GM18511 (cell line): ENCODE results near the gene OR2W3.

Experiments
- ATAC-seq: cut with Tn5 transposase; IDR thresholded peaks from one replicate; pipeline ENCODE4 v1.9.1; 2021; ENCODE audit warnings: mild to moderate bottlenecking, moderate library complexity; ENCODE audit not compliant: unreplicated experiment

OR2W3 gene

GRCh38 chr1:247895163-247895637, at the start of gene OR2W3:
Gene OR2W3, plus strand, starts transcription at chr1:247895587. Its CDS starts 0 bp downstream, at chr1:247895587.
- no peak for ATAC-seq

DNA sequence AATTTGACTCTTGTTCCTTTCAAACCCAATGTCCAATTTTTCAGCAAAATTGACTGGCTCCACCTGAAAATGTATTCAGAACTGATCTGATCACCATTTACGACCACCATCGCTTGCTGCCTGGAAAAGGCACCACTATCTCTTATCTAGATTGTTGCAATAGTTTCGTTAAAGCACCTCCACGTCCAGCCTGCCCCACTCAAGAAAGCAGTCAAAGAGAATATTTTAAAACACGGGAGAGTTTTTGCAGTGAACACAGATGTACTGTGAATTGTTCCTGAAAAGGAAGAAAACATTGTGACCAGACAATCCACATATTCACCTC, 49.7 kb upstream of the OR2W3 start:
- ATAC-seq, result no peak

- no peak for ATAC-seq
Measured at GRCh38 chr1:247848346-247848745, 47.0 kb upstream of the OR2W3 start.

GRCh38 chr1:247849616-247850015, 45.8 kb upstream of the OR2W3 start:
- no peak for ATAC-seq

- ATAC-seq, result no peak
Measured at GRCh38 chr1:247854899-247855545, 40.4 kb upstream of the OR2W3 start.

- ATAC-seq, result no peak
Measured at GRCh38 chr1:247855911-247856310, 39.5 kb upstream of the OR2W3 start.

GRCh38 chr1:247857069-247857984, 38.1 kb upstream of the OR2W3 start, which contains the start of gene TRIM58:
Gene TRIM58, plus strand, starts transcription at chr1:247857187. Its CDS starts 60 bp downstream, at chr1:247857247.
- peak; percentile 53 for ATAC-seq

DNA sequence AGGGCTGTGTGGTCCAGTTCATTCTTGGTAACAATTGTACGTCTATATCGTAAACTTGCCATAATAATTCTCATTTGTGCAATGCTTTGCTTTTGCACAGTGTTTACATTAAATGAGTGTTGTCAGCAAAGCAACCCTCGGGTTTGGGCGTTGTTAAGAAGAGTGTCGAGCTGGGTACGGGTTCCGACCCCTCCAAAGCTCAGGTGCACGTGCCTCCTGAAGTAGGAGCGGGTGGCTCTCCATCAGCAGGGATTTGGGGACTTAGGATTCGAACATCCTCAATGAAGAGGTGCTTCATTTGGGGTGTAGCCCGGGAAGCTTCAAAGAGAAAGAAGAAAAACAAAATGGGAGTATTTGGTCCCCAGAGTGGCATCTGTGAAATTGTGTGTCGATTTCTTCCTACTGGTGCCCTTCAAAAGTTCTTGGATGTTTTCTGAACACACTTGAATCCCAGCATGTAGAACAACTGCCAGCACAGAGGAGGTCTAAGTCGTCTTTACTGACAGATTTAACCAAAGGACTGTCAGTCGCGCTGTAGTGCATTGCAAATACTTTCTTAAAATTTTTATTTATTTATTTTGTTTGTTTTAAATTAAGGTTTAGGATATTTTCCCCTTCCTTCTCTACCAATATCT, 37.3 kb upstream of the OR2W3 start:
- ATAC-seq, result no peak

- no peak for ATAC-seq
Measured at GRCh38 chr1:247862756-247863155, 32.6 kb upstream of the OR2W3 start.

DNA sequence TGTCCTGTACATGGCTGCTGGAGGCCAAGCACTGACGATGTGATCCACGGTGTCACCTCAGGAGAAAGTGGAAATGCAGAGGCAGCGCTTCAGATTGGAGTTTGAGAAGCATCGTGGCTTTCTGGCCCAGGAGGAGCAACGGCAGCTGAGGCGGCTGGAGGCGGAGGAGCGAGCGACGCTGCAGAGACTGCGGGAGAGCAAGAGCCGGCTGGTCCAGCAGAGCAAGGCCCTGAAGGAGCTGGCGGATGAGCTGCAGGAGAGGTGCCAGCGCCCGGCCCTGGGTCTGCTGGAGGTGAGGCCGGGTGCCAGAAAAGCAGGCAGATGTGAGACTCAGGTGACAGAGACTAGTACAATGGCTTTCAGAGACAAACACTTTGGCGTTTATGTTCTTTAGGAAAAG, 30.7 kb upstream of the OR2W3 start:
- ATAC-seq, result no peak

- ATAC-seq, result no peak
Measured at GRCh38 chr1:247865416-247865815, 30.0 kb upstream of the OR2W3 start.

GRCh38 chr1:247883346-247883745, 12.0 kb upstream of the OR2W3 start:
- ATAC-seq, result no peak

DNA sequence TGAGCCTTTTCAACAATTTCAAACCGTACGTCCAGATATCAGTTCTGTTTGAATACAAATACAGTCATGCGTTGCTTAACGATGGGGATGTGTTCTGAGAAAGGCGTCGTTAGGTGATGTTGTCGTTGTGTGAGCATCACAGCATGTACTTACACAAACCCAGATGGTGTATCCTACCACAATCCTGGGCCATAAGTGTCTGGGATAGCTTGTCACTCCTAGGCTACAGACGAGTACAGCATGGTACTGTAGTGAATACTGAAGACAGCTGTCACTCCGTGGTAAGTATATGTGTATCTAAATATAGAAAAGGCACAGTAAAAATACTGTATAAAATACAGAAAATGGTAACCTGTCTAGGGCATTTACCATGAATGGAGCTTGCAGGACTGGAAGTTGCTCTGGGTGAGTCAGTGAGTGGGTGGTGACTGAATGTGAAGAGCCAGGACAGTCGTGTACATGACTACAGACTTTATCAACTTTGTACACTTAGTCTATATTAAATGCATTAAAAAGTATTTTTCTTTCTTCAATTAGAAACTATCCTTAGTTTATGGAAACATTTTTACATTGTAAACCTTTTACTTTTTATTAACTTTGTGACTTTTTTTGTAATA, 10.5 kb upstream of the OR2W3 start:
- ATAC-seq, result no peak

DNA sequence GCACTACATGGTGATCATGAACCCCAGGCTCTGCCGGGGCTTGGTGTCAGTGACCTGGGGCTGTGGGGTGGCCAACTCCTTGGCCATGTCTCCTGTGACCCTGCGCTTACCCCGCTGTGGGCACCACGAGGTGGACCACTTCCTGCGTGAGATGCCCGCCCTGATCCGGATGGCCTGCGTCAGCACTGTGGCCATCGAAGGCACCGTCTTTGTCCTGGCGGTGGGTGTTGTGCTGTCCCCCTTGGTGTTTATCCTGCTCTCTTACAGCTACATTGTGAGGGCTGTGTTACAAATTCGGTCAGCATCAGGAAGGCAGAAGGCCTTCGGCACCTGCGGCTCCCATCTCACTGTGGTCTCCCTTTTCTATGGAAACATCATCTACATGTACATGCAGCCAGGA, 589 bp downstream of the OR2W3 start:
- no peak for ATAC-seq

DNA sequence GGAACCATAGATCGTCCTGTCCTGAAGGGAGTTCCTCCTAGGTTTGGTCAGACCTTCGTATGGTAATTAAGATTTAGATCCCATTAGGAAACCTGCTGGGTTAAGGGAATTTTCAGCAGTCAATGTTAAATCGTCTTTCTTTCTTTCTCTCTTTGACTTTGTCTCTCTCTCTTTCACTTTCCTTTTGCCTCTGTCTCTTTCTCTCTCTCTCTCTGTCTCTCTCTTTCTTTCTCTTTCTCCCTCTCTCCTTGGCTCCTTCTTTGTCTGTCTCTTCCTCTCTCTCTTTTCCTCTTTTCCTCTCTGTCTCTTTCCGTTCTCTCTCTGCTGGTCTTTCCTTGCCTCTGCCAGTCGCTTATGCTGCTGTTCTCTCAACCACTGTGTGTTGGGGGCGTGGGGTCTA, 8.7 kb downstream of the OR2W3 start:
- ATAC-seq, result no peak

- no peak for ATAC-seq
Measured at GRCh38 chr1:247905181-247905580, 9.8 kb downstream of the OR2W3 start.

DNA sequence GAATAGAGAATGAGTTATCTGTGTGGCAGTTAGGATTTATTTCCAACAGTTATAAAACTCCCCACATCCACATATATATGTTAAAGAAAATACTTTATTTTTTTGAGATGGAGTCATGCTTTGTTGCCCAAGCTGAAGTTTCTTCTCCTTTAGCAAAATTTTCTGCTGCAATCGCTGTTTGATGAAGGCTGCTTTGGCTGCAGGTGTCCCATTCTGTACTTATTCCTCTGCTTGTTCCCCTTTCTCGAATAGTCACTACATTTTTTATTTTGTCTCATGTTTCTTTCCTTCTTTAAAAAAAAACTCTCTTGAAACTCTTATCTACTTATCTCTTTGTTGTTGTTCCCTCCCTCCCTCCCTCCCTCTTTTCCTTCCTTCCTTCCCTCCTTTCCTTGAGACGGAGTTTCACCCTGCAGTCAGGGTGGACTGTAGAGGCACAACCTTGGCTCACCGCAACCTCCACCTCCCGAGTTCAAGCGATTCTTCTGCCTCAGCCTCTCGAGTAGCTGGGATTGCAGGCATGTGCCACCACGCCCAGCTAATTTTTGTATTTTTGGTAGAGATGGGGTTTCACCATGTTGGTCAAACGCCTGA, 10.6 kb downstream of the OR2W3 start:
- ATAC-seq, result no peak

DNA sequence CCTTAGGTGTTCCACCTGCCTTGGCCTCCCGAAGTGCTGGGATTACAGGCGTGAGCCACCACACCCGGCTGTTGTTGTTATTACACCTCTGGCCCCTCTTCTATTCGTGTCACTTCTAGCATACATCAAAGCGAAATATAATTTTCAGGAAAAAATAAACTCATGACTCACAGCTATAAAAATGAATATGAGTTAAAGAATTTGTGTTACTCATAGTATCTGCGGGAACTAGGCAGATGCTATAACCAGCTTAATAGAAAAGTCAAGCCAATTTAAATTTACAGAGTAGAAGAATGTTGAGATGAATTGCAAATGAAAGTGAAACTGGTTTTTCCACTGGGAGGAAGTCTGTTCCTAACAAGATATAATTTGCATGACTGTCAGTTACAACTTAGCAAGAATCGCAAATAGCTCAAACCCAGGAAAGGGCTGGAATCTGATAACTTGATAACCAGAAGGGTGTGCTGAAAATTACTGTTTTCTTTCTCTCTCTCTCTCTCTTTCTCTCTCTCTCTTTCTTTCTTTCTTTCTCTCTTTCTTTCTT, 11.2 kb downstream of the OR2W3 start:
- no peak for ATAC-seq

DNA sequence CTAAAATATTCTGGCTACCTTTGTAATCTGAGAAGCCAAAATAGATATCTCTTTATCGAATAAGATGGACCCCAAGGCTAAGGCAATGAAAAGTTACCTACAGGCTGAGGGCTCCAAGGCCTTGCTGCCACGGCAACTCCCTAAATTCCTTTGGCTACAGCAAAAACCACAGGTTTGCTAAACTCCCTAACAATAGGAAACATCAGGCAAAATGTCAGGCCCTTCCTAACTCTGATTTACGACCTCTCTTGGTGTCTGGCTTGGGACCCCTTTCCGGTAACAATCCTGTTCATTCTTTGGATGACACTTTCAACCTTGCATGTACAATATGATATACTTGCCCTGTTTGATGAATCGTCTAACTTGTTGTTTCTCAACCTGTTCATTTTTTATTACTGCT, 13.4 kb downstream of the OR2W3 start:
- no peak for ATAC-seq

- no peak for ATAC-seq
Measured at GRCh38 chr1:247913786-247914185, 18.4 kb downstream of the OR2W3 start.
